Loucy (cell line): ENCODE results near the gene DKK1.

Source experiments
- H2AFZ ChIP-seq: fragments of 200-600 bp; sonication (generic); 2 replicates; pipeline ENCODE4 v1.6.0; 2016; ENCODE audit warnings: antibody characterized with exemption, mild to moderate bottlenecking, low read length, moderate library complexity
- H3F3A ChIP-seq: fragments of 200-600 bp; 2 replicates; pipeline ENCODE4 v1.6.0; 2016; ENCODE audit warnings: antibody characterized with exemption, low read depth, mild to moderate bottlenecking
- H3K27me3 ChIP-seq: fragments of 200-600 bp; sonication (generic); 2 replicates; pipeline ENCODE4 v1.6.1; 2014; ENCODE audit warnings: low read length, mild to moderate bottlenecking; ENCODE audit not compliant: insufficient read depth, poor library complexity, severe bottlenecking
- H3K36me3 ChIP-seq: fragments of 200-600 bp; sonication (generic); 2 replicates; pipeline ENCODE4 v1.6.1; 2016; ENCODE audit warnings: low read length; ENCODE audit not compliant: insufficient read depth
- H3K4me1 ChIP-seq: fragments of 200-600 bp; sonication (generic); 2 replicates; pipeline ENCODE4 v1.5.1; 2014; ENCODE audit warnings: low read length, mild to moderate bottlenecking; ENCODE audit not compliant: insufficient read depth, poor library complexity, severe bottlenecking
- H3K4me2 ChIP-seq: fragments of 200-600 bp; sonication (generic); 2 replicates; pipeline ENCODE4 v1.6.0; 2014; ENCODE audit warnings: antibody characterized with exemption, low read length, low read depth, mild to moderate bottlenecking; ENCODE audit not compliant: poor library complexity, severe bottlenecking
- H3K4me3 ChIP-seq: fragments of 200-600 bp; sonication (generic); 2 replicates; pipeline ENCODE4 v1.5.1; 2014; ENCODE audit warnings: low read length, mild to moderate bottlenecking, mixed read lengths; ENCODE audit not compliant: poor library complexity, severe bottlenecking
- H3K79me2 ChIP-seq: fragments of 200-600 bp; sonication (generic); 2 replicates; pipeline ENCODE4 v1.6.1; 2014; ENCODE audit warnings: low read length; ENCODE audit not compliant: insufficient read depth
- H3K9ac ChIP-seq: fragments of 200-600 bp; sonication (generic); 2 replicates; pipeline ENCODE4 v1.6.0; 2014; ENCODE audit warnings: mild to moderate bottlenecking, low read depth, low read length, moderate library complexity; ENCODE audit not compliant: poor library complexity, severe bottlenecking
- H3K9me2 ChIP-seq: fragments of 200-600 bp; sonication (generic); replicated peaks from 2 replicates; pipeline ENCODE4 v1.6.1; 2016; ENCODE audit warnings: low read depth, low read length, mixed read lengths
- H3K9me3 ChIP-seq: fragments of 200-600 bp; sonication (generic); 2 replicates; pipeline ENCODE4 v1.6.1; 2014; ENCODE audit warnings: mild to moderate bottlenecking, antibody characterized with exemption, low read length, low read depth; ENCODE audit not compliant: insufficient read depth
- H4K20me1 ChIP-seq: fragments of 200-600 bp; sonication (generic); 2 replicates; pipeline ENCODE4 v1.6.0; 2014; ENCODE audit warnings: antibody characterized with exemption, low read length, mild to moderate bottlenecking; ENCODE audit not compliant: insufficient read depth, poor library complexity, severe bottlenecking
- EZH2phosphoT487 ChIP-seq: fragments of 200-600 bp; IDR thresholded peaks from 2 replicates; pipeline ENCODE4 v1.6.1; 2018; ENCODE audit warnings: antibody characterized with exemption, mild to moderate bottlenecking, moderate library complexity, borderline replicate concordance
- TF ChIP-seq, protein P1 (sequence below): fragments of 200-600 bp; sonication (generic); conservative IDR thresholded peaks from 2 replicates; pipeline ENCODE4 v1.5.1; 2014; ENCODE audit warnings: mild to moderate bottlenecking, antibody characterized with exemption, low read length

The DKK1 gene

DNA sequence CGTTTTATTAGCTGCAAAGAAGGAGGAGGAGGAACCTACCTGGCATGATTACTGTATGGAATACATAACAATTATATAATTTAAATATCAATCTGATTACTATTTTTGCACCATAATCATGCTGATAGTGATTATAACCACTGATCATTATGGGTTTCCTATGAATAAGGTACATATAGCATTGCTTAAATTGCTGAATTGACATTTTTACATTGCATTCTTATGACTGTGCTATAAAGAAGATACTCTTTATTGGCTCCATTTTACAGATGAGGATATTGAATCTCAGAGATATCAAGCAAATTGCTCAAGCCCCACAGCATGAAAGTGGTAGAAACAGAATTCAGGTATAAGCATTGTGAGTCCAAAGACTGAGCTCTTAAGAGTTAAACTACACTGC lies 23.1 kb downstream of the DKK1 start:
- Histone ChIP-seq H2AFZ (no peak overlapping the region), H4K20me1 (no peaks in the 10 kb centered on the region), H3K79me2 (no peaks in the 10 kb centered on the region), H3K9ac (no peak overlapping the region), H3K9me2 (no peaks in the 10 kb centered on the region), H3K36me3 (no peaks in the 10 kb centered on the region), H3K27me3 (no peaks in the 10 kb centered on the region), H3K4me3 (no peak overlapping the region), H3K9me3 (no peaks in the 10 kb centered on the region), H3K4me2 (no peak overlapping the region), H3F3A (no peaks in the 10 kb centered on the region), H3K4me1 (no peaks in the 10 kb centered on the region)
- no peak for TF ChIP-seq EZH2phosphoT487
- TF ChIP-seq, protein P1, sequence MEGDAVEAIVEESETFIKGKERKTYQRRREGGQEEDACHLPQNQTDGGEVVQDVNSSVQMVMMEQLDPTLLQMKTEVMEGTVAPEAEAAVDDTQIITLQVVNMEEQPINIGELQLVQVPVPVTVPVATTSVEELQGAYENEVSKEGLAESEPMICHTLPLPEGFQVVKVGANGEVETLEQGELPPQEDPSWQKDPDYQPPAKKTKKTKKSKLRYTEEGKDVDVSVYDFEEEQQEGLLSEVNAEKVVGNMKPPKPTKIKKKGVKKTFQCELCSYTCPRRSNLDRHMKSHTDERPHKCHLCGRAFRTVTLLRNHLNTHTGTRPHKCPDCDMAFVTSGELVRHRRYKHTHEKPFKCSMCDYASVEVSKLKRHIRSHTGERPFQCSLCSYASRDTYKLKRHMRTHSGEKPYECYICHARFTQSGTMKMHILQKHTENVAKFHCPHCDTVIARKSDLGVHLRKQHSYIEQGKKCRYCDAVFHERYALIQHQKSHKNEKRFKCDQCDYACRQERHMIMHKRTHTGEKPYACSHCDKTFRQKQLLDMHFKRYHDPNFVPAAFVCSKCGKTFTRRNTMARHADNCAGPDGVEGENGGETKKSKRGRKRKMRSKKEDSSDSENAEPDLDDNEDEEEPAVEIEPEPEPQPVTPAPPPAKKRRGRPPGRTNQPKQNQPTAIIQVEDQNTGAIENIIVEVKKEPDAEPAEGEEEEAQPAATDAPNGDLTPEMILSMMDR: no peak

DNA sequence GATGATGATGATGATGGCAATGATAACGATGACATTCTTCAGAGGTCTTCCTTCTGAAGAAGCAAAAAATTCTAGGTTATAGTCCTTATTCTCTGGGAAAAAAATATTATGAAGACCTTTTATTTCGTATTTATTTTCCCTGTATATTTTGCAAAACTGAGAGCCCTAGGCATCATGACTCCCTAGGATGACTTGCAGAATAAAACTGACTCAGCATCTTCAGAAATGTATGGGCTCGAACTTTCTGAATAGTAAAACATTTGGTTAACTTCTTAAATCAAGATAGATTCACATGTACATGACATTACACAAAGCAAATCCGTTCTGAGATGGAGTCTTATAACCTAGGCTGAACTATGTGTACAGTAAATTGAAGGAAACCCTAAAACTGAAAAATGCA lies 29.4 kb downstream of the DKK1 start:
- Histone ChIP-seq H3K9me3 (peaks cover 5% of the 10 kb centered on the region; the same call in 1 of the 2 replicates), H3K79me2 (no peaks in the 10 kb centered on the region), H3F3A (no peaks in the 10 kb centered on the region), H3K9me2 (no peaks in the 10 kb centered on the region), H4K20me1 (no peaks in the 10 kb centered on the region), H3K4me1 (no peaks in the 10 kb centered on the region), H3K27me3 (no peaks in the 10 kb centered on the region), H3K9ac (no peak overlapping the region), H3K4me3 (no peak overlapping the region), H3K36me3 (no peaks in the 10 kb centered on the region), H3K4me2 (no peak overlapping the region), H2AFZ (no peak overlapping the region)
- TF ChIP-seq, protein P1: no peak
- TF ChIP-seq EZH2phosphoT487: no peak

DNA sequence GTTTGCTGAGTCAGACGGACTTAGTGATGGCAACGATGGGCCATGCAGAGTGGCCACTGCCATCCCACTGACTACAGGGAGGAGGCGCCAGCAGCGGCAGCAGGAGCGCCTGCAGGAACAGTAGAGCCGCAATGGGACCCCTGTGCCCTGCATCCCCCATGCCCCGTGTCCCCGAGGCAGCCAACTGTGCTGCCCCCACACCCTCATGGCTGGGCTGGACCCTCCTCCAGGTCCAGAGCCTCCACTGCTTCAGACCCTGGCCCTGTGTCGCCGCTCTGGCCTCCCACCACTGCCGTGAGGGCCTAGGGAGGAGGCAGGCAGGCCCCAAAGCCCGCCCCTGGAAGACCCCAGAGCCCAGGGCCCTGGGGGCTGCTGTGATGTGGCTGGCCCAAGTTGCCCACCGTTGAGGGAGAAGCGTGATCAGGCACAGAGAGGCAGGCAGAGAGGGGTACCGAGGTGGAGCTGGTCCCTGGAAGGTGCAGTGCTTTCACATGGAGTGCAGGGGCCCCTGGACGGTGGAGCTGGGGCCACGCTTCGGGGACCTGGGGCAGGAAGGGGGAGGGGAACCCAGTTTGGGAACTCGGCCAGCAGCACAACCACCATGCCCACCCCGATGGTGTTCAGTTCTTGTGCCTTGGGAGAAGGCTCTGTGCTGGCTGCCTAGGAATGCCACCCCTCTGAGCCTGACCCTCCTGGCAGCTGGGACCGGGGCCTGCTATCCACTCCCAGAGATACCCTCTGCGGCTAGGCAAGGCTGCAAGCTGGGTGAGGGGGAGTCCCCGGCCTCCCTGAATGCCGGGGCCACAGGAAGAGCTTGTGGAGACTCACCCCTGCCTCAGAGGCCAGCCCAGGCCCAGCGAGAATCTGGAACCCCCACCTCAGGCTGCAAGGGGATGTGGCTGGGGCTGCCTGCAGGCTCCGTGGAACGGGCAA lies 32.6 kb downstream of the DKK1 start:
- H3K4me3 ChIP-seq: no peak overlapping the region
- no peaks in the 10 kb centered on the region for H4K20me1 ChIP-seq
- no peak overlapping the region for H3K4me2 ChIP-seq
- peaks cover 5% of the 10 kb centered on the region; the same call in 1 of the 2 replicates for H3K9me3 ChIP-seq
- H3K36me3 ChIP-seq: no peaks in the 10 kb centered on the region
- no peak overlapping the region for H2AFZ ChIP-seq
- no peaks in the 10 kb centered on the region for H3K9me2 ChIP-seq
- H3F3A ChIP-seq: no peaks in the 10 kb centered on the region
- TF ChIP-seq, protein P1: no peak
- TF ChIP-seq EZH2phosphoT487: no peak
- H3K4me1 ChIP-seq: no peaks in the 10 kb centered on the region
- no peaks in the 10 kb centered on the region for H3K79me2 ChIP-seq
- no peak overlapping the region for H3K9ac ChIP-seq
- no peaks in the 10 kb centered on the region for H3K27me3 ChIP-seq
